ENCODE data around the gene CLEC2D.

CLEC2D gene

GRCh38 chr12:9717070-9717925, 47.8 kb downstream of the CLEC2D start:
- no peaks in the 10 kb centered on the region for H3K9me3 ChIP-seq (ENCODE audit: insufficient read depth, low read depth, low read length)
- H3K9ac ChIP-seq (ENCODE audit: low read depth, low read length) = no peak overlapping the region
- H3K27me3 ChIP-seq (ENCODE audit: insufficient read depth, low read length) = no peaks in the 10 kb centered on the region
- WGBS = 95% methylated on average over 14 of the region's 15 CpGs
- no peak overlapping the region for H3K27ac ChIP-seq (ENCODE audit: low read depth, low read length)
- no peaks in the 10 kb centered on the region for H3K36me3 ChIP-seq (ENCODE audit: insufficient read depth, low read length)
- no peak overlapping the region for H3K4me3 ChIP-seq (ENCODE audit: low read length)
- no peaks in the 10 kb centered on the region for H3K4me1 ChIP-seq (ENCODE audit: insufficient read depth, low read length)

- H3K27ac ChIP-seq (ENCODE audit: low read depth, low read length) = no peak overlapping the region
- no peaks in the 10 kb centered on the region for H3K4me1 ChIP-seq (ENCODE audit: insufficient read depth, low read length)
- no peaks in the 10 kb centered on the region for H3K9me3 ChIP-seq (ENCODE audit: insufficient read depth, low read depth, low read length)
- H3K4me3 ChIP-seq (ENCODE audit: low read length) = no peak overlapping the region
- H3K9ac ChIP-seq (ENCODE audit: low read depth, low read length) = no peak overlapping the region
- 97% methylated on average over 7 of the region's 7 CpGs for WGBS
- no peaks in the 10 kb centered on the region for H3K36me3 ChIP-seq (ENCODE audit: insufficient read depth, low read length)
- no peaks in the 10 kb centered on the region for H3K27me3 ChIP-seq (ENCODE audit: insufficient read depth, low read length)
These were observed 49.5 kb downstream of the CLEC2D start for GRCh38 chr12:9718968-9719367.

- Histone ChIP-seq H3K4me3 (ENCODE audit: low read length) (no peak overlapping the region), H3K9ac (ENCODE audit: low read depth, low read length) (no peak overlapping the region)
- 0% methylated on average over 1 of the region's 1 CpG for WGBS
These were observed 50.3 kb downstream of the CLEC2D start for GRCh38 chr12:9719790-9720189.

GRCh38 chr12:9721394-9722092, 52.0 kb downstream of the CLEC2D start:
- WGBS = 87% methylated on average over 4 of the region's 5 CpGs
- Histone ChIP-seq H3K27me3 (ENCODE audit: insufficient read depth, low read length) (no peaks in the 10 kb centered on the region), H3K9ac (ENCODE audit: low read depth, low read length) (no peak overlapping the region), H3K9me3 (ENCODE audit: insufficient read depth, low read depth, low read length) (no peaks in the 10 kb centered on the region), H3K4me1 (ENCODE audit: insufficient read depth, low read length) (no peaks in the 10 kb centered on the region), H3K27ac (ENCODE audit: low read depth, low read length) (no peak overlapping the region), H3K36me3 (ENCODE audit: insufficient read depth, low read length) (no peaks in the 10 kb centered on the region), H3K4me3 (ENCODE audit: low read length) (no peak overlapping the region)

More at GRCh38 chr12:9719790-9720189, 50.3 kb downstream of the CLEC2D start:
- H3K36me3 ChIP-seq (ENCODE audit: insufficient read depth, low read length) = no peaks in the 10 kb centered on the region
- H3K4me1 ChIP-seq (ENCODE audit: insufficient read depth, low read length) = no peaks in the 10 kb centered on the region
- H3K9me3 ChIP-seq (ENCODE audit: insufficient read depth, low read depth, low read length) = no peaks in the 10 kb centered on the region
- no peak overlapping the region for H3K27ac ChIP-seq (ENCODE audit: low read depth, low read length)
- no peaks in the 10 kb centered on the region for H3K27me3 ChIP-seq (ENCODE audit: insufficient read depth, low read length)

- no peak overlapping the region for H3K9ac ChIP-seq (ENCODE audit: low read depth, low read length)
- H3K9me3 ChIP-seq (ENCODE audit: insufficient read depth, low read depth, low read length) = no peaks in the 10 kb centered on the region
- 96% methylated on average over 1 of the region's 1 CpG for WGBS
- H3K4me3 ChIP-seq (ENCODE audit: low read length) = no peak overlapping the region
- no peak overlapping the region for H3K27ac ChIP-seq (ENCODE audit: low read depth, low read length)
- H3K36me3 ChIP-seq (ENCODE audit: insufficient read depth, low read length) = no peaks in the 10 kb centered on the region
- H3K27me3 ChIP-seq (ENCODE audit: insufficient read depth, low read length) = no peaks in the 10 kb centered on the region
- H3K4me1 ChIP-seq (ENCODE audit: insufficient read depth, low read length) = no peaks in the 10 kb centered on the region
These were observed 54.5 kb downstream of the CLEC2D start for GRCh38 chr12:9724023-9724422.

GRCh38 chr12:9725213-9725870, 55.8 kb downstream of the CLEC2D start:
- H3K27ac ChIP-seq (ENCODE audit: low read depth, low read length) = no peak overlapping the region
- H3K9ac ChIP-seq (ENCODE audit: low read depth, low read length) = no peak overlapping the region
- H3K4me1 ChIP-seq (ENCODE audit: insufficient read depth, low read length) = no peaks in the 10 kb centered on the region
- H3K9me3 ChIP-seq (ENCODE audit: insufficient read depth, low read depth, low read length) = no peaks in the 10 kb centered on the region
- H3K36me3 ChIP-seq (ENCODE audit: insufficient read depth, low read length) = no peaks in the 10 kb centered on the region
- 64% methylated on average over 1 of the region's 2 CpGs for WGBS
- H3K4me3 ChIP-seq (ENCODE audit: low read length) = no peak overlapping the region
- H3K27me3 ChIP-seq (ENCODE audit: insufficient read depth, low read length) = no peaks in the 10 kb centered on the region

GRCh38 chr12:9727813-9728212, 58.3 kb downstream of the CLEC2D start:
- Histone ChIP-seq H3K27me3 (ENCODE audit: insufficient read depth, low read length) (no peaks in the 10 kb centered on the region), H3K9me3 (ENCODE audit: insufficient read depth, low read depth, low read length) (no peaks in the 10 kb centered on the region), H3K4me3 (ENCODE audit: low read length) (no peak overlapping the region), H3K27ac (ENCODE audit: low read depth, low read length) (no peak overlapping the region), H3K9ac (ENCODE audit: low read depth, low read length) (no peak overlapping the region), H3K36me3 (ENCODE audit: insufficient read depth, low read length) (no peaks in the 10 kb centered on the region), H3K4me1 (ENCODE audit: insufficient read depth, low read length) (no peaks in the 10 kb centered on the region)
- WGBS = 80% methylated on average over 1 of the region's 1 CpG

- Histone ChIP-seq H3K27me3 (ENCODE audit: insufficient read depth, low read length) (no peaks in the 10 kb centered on the region), H3K36me3 (ENCODE audit: insufficient read depth, low read length) (no peaks in the 10 kb centered on the region), H3K4me3 (ENCODE audit: low read length) (no peak overlapping the region), H3K9me3 (ENCODE audit: insufficient read depth, low read depth, low read length) (no peaks in the 10 kb centered on the region), H3K4me1 (ENCODE audit: insufficient read depth, low read length) (no peaks in the 10 kb centered on the region), H3K9ac (ENCODE audit: low read depth, low read length) (no peak overlapping the region), H3K27ac (ENCODE audit: low read depth, low read length) (no peak overlapping the region)
These were observed 59.6 kb downstream of the CLEC2D start for GRCh38 chr12:9729082-9729481.

GRCh38 chr12:9730011-9730410, 60.5 kb downstream of the CLEC2D start:
- Histone ChIP-seq H3K27me3 (ENCODE audit: insufficient read depth, low read length) (no peaks in the 10 kb centered on the region), H3K4me3 (ENCODE audit: low read length) (no peak overlapping the region), H3K9ac (ENCODE audit: low read depth, low read length) (no peak overlapping the region), H3K9me3 (ENCODE audit: insufficient read depth, low read depth, low read length) (no peaks in the 10 kb centered on the region), H3K36me3 (ENCODE audit: insufficient read depth, low read length) (no peaks in the 10 kb centered on the region), H3K27ac (ENCODE audit: low read depth, low read length) (no peak overlapping the region), H3K4me1 (ENCODE audit: insufficient read depth, low read length) (no peaks in the 10 kb centered on the region)
- WGBS = 94% methylated on average over 3 of the region's 3 CpGs

GRCh38 chr12:9730591-9730990, 61.1 kb downstream of the CLEC2D start:
- Histone ChIP-seq H3K27ac (ENCODE audit: low read depth, low read length) (no peak overlapping the region), H3K27me3 (ENCODE audit: insufficient read depth, low read length) (no peaks in the 10 kb centered on the region), H3K4me1 (ENCODE audit: insufficient read depth, low read length) (no peaks in the 10 kb centered on the region), H3K4me3 (ENCODE audit: low read length) (no peak overlapping the region), H3K9ac (ENCODE audit: low read depth, low read length) (no peak overlapping the region), H3K9me3 (ENCODE audit: insufficient read depth, low read depth, low read length) (no peaks in the 10 kb centered on the region), H3K36me3 (ENCODE audit: insufficient read depth, low read length) (no peaks in the 10 kb centered on the region)
- WGBS = 85% methylated on average over 6 of the region's 6 CpGs

GRCh38 chr12:9731393-9731792, 61.9 kb downstream of the CLEC2D start:
- no peaks in the 10 kb centered on the region for H3K9me3 ChIP-seq (ENCODE audit: insufficient read depth, low read depth, low read length)
- WGBS = 97% methylated on average over 4 of the region's 6 CpGs
- H3K27ac ChIP-seq (ENCODE audit: low read depth, low read length) = no peak overlapping the region
- no peaks in the 10 kb centered on the region for H3K27me3 ChIP-seq (ENCODE audit: insufficient read depth, low read length)
- no peak overlapping the region for H3K9ac ChIP-seq (ENCODE audit: low read depth, low read length)
- H3K4me3 ChIP-seq (ENCODE audit: low read length) = no peak overlapping the region
- no peaks in the 10 kb centered on the region for H3K4me1 ChIP-seq (ENCODE audit: insufficient read depth, low read length)
- no peaks in the 10 kb centered on the region for H3K36me3 ChIP-seq (ENCODE audit: insufficient read depth, low read length)

Data from HUES64 (cell line).